A549 (cell line): ENCODE results near the gene ATAD2B. TPM values are rescaled to one million over a fixed set of nuclear protein-coding genes. Genes with fewer than 3 reads are reported as not detected.

Experiments used
- ATAC-seq, 2 experiments: fragments of 200-7000 bp in 1 of 2; fragments of >200 bp in 1 of 2; cut with Nextera tagmentation in 1 of 2; cut with Tn5 transposase in 1 of 2; 3 replicates each; pipeline versions ENCODE4 v1.8.0 to v1.9.1; 2018 to 2020; ENCODE audit warnings: mild to moderate bottlenecking in 1 of 2, moderate library complexity in 1 of 2
- CTCF ChIA-PET: fragments of 300-600 bp; sonication (Branson Sonifier 250); formaldehyde crosslinking; extraction: SDS; loops from one replicate; lab custom pipeline; 2021; ENCODE audit warnings: antibody characterized with exemption, inconsistent platforms; lab: Yijun Ruan, JAX
- POLR2A ChIA-PET: fragments of 350-600 bp; formaldehyde crosslinking; extraction: SDS; loops from one replicate; lab custom pipeline; 2021; ENCODE audit warnings: antibody characterized with exemption, inconsistent platforms; lab: Yijun Ruan, JAX
- DNase-seq, 2 experiments: peaks; one replicate each; pipeline versions ENCODE4 v3.0.0 to v3.0.0-alpha.2; 2011 to 2016; ENCODE audit warnings: low read depth in 1 of 2, low spot score in 1 of 2
- FAIRE-seq: peaks from 2 replicates; lab custom pipeline; 2011; peaks lifted over from hg19 to GRCh38; lab: Jason Lieb, UNC
- H3K27ac ChIP-seq, 2 experiments: fragments of >200 bp; sonication (Bioruptor Twin); formaldehyde crosslinking; 3 replicates each; pipeline ENCODE4 v1.5.1; 2016 to 2017
- H3K4me1 ChIP-seq: fragments of >200 bp; sonication (Bioruptor Twin); formaldehyde crosslinking; 3 replicates; pipeline ENCODE4 v1.6.1; 2016
- H3K4me2 ChIP-seq: fragments of >200 bp; sonication (Bioruptor Twin); formaldehyde crosslinking; 3 replicates; pipeline ENCODE4 v1.6.1; 2016
- H3K4me3 ChIP-seq: fragments of >200 bp; sonication (Bioruptor Twin); formaldehyde crosslinking; 3 replicates; pipeline ENCODE4 v1.5.1; 2016
- H3K9me3 ChIP-seq: fragments of >200 bp; sonication (Bioruptor Twin); formaldehyde crosslinking; 3 replicates; pipeline ENCODE4 v1.6.1; 2016
- CBX8 ChIP-seq: fragments of 200-600 bp; sonication (generic); IDR thresholded peaks from 2 replicates; pipeline ENCODE4 v1.6.1; 2016
- EHMT2 ChIP-seq: fragments of 200-600 bp; sonication (generic); IDR thresholded peaks from 2 replicates; pipeline ENCODE4 v1.6.1; 2016; ENCODE audit warnings: antibody characterized with exemption, low read depth, mild to moderate bottlenecking, moderate library complexity
- ESRRA ChIP-seq: fragments of 150-350 bp; IDR thresholded peaks from 2 replicates; pipeline ENCODE4 v1.6.1; 2014; ENCODE audit warnings: mild to moderate bottlenecking, low read length, borderline replicate concordance
- HEYL ChIP-seq: fragments of 250-450 bp; sonication (Bioruptor Pico); IDR thresholded peaks from 2 replicates; pipeline ENCODE4 v1.8.0; 2021; ENCODE audit warnings: mild to moderate bottlenecking, moderate library complexity
- HOXA7 ChIP-seq: fragments of 250-450 bp; sonication (Bioruptor Pico); IDR thresholded peaks from 2 replicates; pipeline ENCODE4 v1.5.0; 2020; ENCODE audit warnings: mild to moderate bottlenecking, moderate library complexity
- JUN ChIP-seq, 2 experiments: fragments of >200 bp; sonication (Bioruptor Twin); formaldehyde crosslinking; IDR thresholded peaks; 2 replicates in 1 of 2; 3 replicates in 1 of 2; pipeline ENCODE4 v1.6.1; 2016 to 2017
- JUNB ChIP-seq: fragments of >200 bp; sonication (Bioruptor Twin); formaldehyde crosslinking; IDR thresholded peaks from 2 replicates; pipeline ENCODE4 v1.6.1; 2016
- MAFK ChIP-seq: fragments of 450-650 bp; IDR thresholded peaks from 2 replicates; pipeline ENCODE4 v1.6.1; 2014; ENCODE audit not compliant: partially characterized antibody
- MYC ChIP-seq: IDR thresholded peaks from 2 replicates; pipeline ENCODE4 v1.6.1; 2012; ENCODE audit warnings: mild to moderate bottlenecking, inconsistent platforms, low read length, improper control_type of control experiment, borderline replicate concordance
- NR3C1 ChIP-seq: fragments of >200 bp; sonication (Bioruptor Twin); formaldehyde crosslinking; IDR thresholded peaks from 3 replicates; pipeline ENCODE4 v1.6.1; 2017
- RAD21 ChIP-seq, 2 experiments: fragments of >200 bp in 1 of 2; sonication (Bioruptor Twin) in 1 of 2; formaldehyde crosslinking in 1 of 2; IDR thresholded peaks in 1 of 2; conservative IDR thresholded peaks in 1 of 2; 2 replicates in 1 of 2; 3 replicates in 1 of 2; pipeline ENCODE4 v1.6.1; 2012 to 2018; ENCODE audit warnings: inconsistent platforms in 1 of 2
- RARB ChIP-seq: fragments of 250-450 bp; sonication (Bioruptor Pico); IDR thresholded peaks from 2 replicates; pipeline ENCODE4 v1.8.0; 2021; ENCODE audit warnings: mild to moderate bottlenecking, moderate library complexity
- RNF2 ChIP-seq: fragments of 200-600 bp; sonication (generic); IDR thresholded peaks from 2 replicates; pipeline ENCODE4 v1.6.1; 2016; ENCODE audit warnings: low read depth, mild to moderate bottlenecking, antibody characterized with exemption, moderate library complexity, borderline replicate concordance
- SMC3 ChIP-seq: fragments of >200 bp; sonication (Bioruptor Twin); formaldehyde crosslinking; IDR thresholded peaks from 3 replicates; pipeline ENCODE4 v1.6.1; 2018; ENCODE audit warnings: inconsistent platforms
- ZSCAN20 ChIP-seq: fragments of 250-450 bp; sonication (Bioruptor Pico); IDR thresholded peaks from 2 replicates; pipeline ENCODE4 v1.8.0; 2022; ENCODE audit warnings: mild to moderate bottlenecking, moderate library complexity
- WGBS: methylation state at CpG from one replicate; pipeline ENCODE4 v1.1.6; 2017; ENCODE audit errors: missing lambda C conversion rate; 5-methylcytosine and 5-hydroxymethylcytosine counted together
- polyA plus RNA-seq, 4 experiments: library from polyadenylated mRNA; depleted of rRNA in 3 of 4; stranded (reverse); fragments of >200 nt; fragmentation: RNase III in 1 of 4; extraction: RNeasy Plus Mini Kit Qiagen cat#74134 plus additional on column Dnase treatment in 1 of 4; gene quantifications; 2 replicates in 3 of 4; 3 replicates in 1 of 4; pipeline ENCODE4 v1.2.3, GENCODE V29; 2011 to 2017
- TF ChIP-seq, protein P1 (sequence below): fragments of >200 bp; sonication (Bioruptor Twin); formaldehyde crosslinking; IDR thresholded peaks from 3 replicates; pipeline ENCODE4 v1.5.1; 2016
- TF ChIP-seq, protein P2 (sequence below): IDR thresholded peaks from 2 replicates; pipeline ENCODE4 v1.6.1; 2012; ENCODE audit warnings: low read depth, borderline replicate concordance
- TF ChIP-seq, protein P3 (sequence below): fragments of 250-450 bp; sonication (Bioruptor Pico); IDR thresholded peaks from 2 replicates; pipeline ENCODE4 v1.5.0; 2020; ENCODE audit warnings: low read depth, mild to moderate bottlenecking, moderate library complexity
- TF ChIP-seq, protein P4 (sequence below): fragments of 450-650 bp; IDR thresholded peaks from 2 replicates; pipeline ENCODE4 v1.6.1; 2014; ENCODE audit warnings: antibody characterized with exemption

ATAD2B gene
- polyA plus RNA-seq, 2 of the 4 experiments (the other 2 are of a cell fraction) = 5.4 to 13.1 TPM

DNA sequence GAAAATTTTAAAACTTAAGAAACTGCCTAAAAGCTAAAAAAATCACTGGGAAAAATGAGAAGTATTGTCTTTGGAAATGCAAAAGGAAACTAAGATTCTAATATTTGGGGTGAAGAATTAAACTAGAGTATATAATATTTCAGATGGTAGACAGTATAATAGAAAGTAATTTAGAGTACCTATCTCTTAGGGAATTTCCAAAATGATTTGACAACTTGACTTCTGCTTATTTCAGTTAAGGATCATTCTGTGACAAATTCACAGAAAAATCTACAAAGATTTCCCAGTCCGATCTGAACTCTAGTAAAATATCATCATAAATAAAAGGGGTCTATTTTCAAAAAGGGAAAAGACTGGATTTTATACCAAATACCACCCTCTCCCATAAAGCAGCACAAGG, 99.6 kb downstream of the ATAD2B start:
- no peak for ATAC-seq
- Histone ChIP-seq H3K27ac (no peak overlapping the region), H3K4me1 (peaks cover 27% of the 10 kb centered on the region), H3K9me3 (no peaks in the 10 kb centered on the region), H3K4me3 (no peak overlapping the region), H3K4me2 (no peak overlapping the region)
- FAIRE-seq = no peak
- POLR2A ChIA-PET = no interaction called here
- DNase-seq = no peak
- CTCF ChIA-PET = interaction anchor here (1.8 to 7.2 kb wide), 3 partner anchors 8 to 257 kb away, joined by 9 to 57 read pairs (median 40); partner anchors contain the start of genes ATAD2B and TP53I3
- no peak for TF ChIP-seq MYC
- WGBS = 89% methylated on average over 1 of the region's 1 CpG

DNA sequence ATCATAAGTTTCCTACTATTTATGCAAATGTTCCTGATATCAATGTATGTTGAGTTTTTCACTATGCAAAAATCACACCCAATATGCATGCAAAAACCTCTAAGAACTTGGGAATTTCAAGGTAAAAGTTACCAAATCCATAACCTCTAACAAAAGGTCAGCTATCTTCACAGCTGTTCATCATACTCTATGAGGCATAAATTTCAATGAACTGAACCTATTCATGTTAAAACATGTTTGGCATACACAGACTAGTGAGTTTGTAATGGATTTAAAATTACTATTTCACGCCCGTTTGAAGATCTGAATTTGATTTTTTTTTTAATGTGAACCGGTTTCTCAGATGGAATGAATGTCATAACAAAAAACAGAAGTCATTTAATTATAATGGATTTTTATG, 100.2 kb downstream of the ATAD2B start:
- no peak for DNase-seq
- no peak overlapping the region for H3K27ac ChIP-seq
- peaks cover 27% of the 10 kb centered on the region for H3K4me1 ChIP-seq
- H3K9me3 ChIP-seq = no peaks in the 10 kb centered on the region
- 92% methylated on average over 3 of the region's 3 CpGs for WGBS
- no peak for ATAC-seq
- FAIRE-seq = no peak
- no peak for TF ChIP-seq JUN (IDR thresholded peaks at IDR 0.05)
- TF ChIP-seq SMC3 = no peak
- TF ChIP-seq RNF2 = no peak
- TF ChIP-seq, protein P1, sequence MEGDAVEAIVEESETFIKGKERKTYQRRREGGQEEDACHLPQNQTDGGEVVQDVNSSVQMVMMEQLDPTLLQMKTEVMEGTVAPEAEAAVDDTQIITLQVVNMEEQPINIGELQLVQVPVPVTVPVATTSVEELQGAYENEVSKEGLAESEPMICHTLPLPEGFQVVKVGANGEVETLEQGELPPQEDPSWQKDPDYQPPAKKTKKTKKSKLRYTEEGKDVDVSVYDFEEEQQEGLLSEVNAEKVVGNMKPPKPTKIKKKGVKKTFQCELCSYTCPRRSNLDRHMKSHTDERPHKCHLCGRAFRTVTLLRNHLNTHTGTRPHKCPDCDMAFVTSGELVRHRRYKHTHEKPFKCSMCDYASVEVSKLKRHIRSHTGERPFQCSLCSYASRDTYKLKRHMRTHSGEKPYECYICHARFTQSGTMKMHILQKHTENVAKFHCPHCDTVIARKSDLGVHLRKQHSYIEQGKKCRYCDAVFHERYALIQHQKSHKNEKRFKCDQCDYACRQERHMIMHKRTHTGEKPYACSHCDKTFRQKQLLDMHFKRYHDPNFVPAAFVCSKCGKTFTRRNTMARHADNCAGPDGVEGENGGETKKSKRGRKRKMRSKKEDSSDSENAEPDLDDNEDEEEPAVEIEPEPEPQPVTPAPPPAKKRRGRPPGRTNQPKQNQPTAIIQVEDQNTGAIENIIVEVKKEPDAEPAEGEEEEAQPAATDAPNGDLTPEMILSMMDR = no peak
- TF ChIP-seq EHMT2 = no peak
- no peak for TF ChIP-seq RARB (CRISPR knock-in tag)
- no peak for TF ChIP-seq JUNB
- no peak for TF ChIP-seq ZSCAN20 (CRISPR knock-in tag)
- no peak for TF ChIP-seq ESRRA
- TF ChIP-seq, protein P2, sequence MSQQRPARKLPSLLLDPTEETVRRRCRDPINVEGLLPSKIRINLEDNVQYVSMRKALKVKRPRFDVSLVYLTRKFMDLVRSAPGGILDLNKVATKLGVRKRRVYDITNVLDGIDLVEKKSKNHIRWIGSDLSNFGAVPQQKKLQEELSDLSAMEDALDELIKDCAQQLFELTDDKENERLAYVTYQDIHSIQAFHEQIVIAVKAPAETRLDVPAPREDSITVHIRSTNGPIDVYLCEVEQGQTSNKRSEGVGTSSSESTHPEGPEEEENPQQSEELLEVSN = no peak
- no peak for TF ChIP-seq HEYL (CRISPR knock-in tag)
- ChIA-PET CTCF (interaction anchor here (1.8 to 7.2 kb wide), 3 partner anchors 9 to 258 kb away, joined by 9 to 57 read pairs (median 40); partner anchors contain the start of genes ATAD2B and TP53I3), POLR2A (no interaction called here)
- no peak overlapping the region for H3K4me3 ChIP-seq
- H3K4me2 ChIP-seq = no peak overlapping the region

DNA sequence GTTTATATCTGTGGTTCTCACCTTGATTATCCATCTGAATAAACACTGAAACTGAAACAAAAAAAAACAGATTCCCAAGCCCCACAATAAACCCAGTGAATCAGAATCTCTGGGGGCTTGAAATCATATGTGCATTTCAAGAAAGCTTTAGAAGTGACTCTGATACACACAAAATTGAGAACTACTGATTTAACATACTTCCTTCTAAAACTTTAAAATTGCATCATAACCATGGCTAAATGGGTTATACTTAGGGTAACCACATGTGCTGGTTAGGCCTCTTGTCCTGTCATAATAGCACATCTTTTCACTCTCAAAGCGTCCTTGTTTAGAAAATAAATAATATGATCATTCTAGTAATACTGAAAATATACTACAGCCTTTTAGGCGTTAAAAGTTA, 100.9 kb downstream of the ATAD2B start:
- Histone ChIP-seq H3K9me3 (no peaks in the 10 kb centered on the region), H3K27ac (no peak overlapping the region), H3K4me3 (no peak overlapping the region), H3K4me1 (peaks cover 27% of the 10 kb centered on the region), H3K4me2 (no peak overlapping the region)
- FAIRE-seq (no peak), ATAC-seq (no peak), DNase-seq (no peak)
- WGBS = 88% methylated on average over 2 of the region's 2 CpGs
- POLR2A ChIA-PET = no interaction called here
- TF ChIP-seq, protein P1 = no peak
- TF ChIP-seq, protein P3, sequence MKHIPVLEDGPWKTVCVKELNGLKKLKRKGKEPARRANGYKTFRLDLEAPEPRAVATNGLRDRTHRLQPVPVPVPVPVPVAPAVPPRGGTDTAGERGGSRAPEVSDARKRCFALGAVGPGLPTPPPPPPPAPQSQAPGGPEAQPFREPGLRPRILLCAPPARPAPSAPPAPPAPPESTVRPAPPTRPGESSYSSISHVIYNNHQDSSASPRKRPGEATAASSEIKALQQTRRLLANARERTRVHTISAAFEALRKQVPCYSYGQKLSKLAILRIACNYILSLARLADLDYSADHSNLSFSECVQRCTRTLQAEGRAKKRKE (CRISPR knock-in tag) = no peak
- TF ChIP-seq HOXA7 (CRISPR knock-in tag) = no peak
- no peak for TF ChIP-seq CBX8
- TF ChIP-seq NR3C1 = no peak
- TF ChIP-seq, protein P4, sequence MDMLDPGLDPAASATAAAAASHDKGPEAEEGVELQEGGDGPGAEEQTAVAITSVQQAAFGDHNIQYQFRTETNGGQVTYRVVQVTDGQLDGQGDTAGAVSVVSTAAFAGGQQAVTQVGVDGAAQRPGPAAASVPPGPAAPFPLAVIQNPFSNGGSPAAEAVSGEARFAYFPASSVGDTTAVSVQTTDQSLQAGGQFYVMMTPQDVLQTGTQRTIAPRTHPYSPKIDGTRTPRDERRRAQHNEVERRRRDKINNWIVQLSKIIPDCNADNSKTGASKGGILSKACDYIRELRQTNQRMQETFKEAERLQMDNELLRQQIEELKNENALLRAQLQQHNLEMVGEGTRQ = no peak
- no peak for TF ChIP-seq RAD21 (conservative IDR thresholded peaks at IDR 0.05 in 1 of 2, IDR thresholded peaks at IDR 0.05 in 1 of 2)
- TF ChIP-seq SMC3 = no peak
- TF ChIP-seq MAFK = no peak
- CTCF ChIA-PET = interaction anchor here (0.6 to 7.2 kb wide), 7 partner anchors 10 to 258 kb away, joined by 3 to 57 read pairs (median 9); partner anchors contain the start of genes ATAD2B and TP53I3
